ENCODE data around the gene IRF3.
A peak's percentile ranks its signal among the peaks of the same experiment; 100 is the strongest.

The IRF3 gene

GRCh38 chr19:49687150-49687549, 21.5 kb upstream of the IRF3 start:
- Histone ChIP-seq H3K9ac (ENCODE audit: low read depth, low read length) (no peak overlapping the region), H3K27ac (ENCODE audit: low read depth, low read length) (no peak overlapping the region), H3K36me3 (ENCODE audit: control insufficient read depth, insufficient read depth, low read length) (peaks cover 68% of the 10 kb centered on the region), H3K9me3 (ENCODE audit: control insufficient read depth, insufficient read depth, low read length) (no peaks in the 10 kb centered on the region), H3K4me3 (ENCODE audit: low read depth, low read length) (no peak overlapping the region), H3K27me3 (ENCODE audit: control insufficient read depth, insufficient read depth, low read length) (no peaks in the 10 kb centered on the region), H3K4me1 (ENCODE audit: control insufficient read depth, insufficient read depth, low read length) (peaks cover 12% of the 10 kb centered on the region)

GRCh38 chr19:49686503-49687088, 20.9 kb upstream of the IRF3 start:
- H3K9ac ChIP-seq (ENCODE audit: low read depth, low read length) = no peak overlapping the region
- H3K9me3 ChIP-seq (ENCODE audit: control insufficient read depth, insufficient read depth, low read length) = no peaks in the 10 kb centered on the region
- H3K4me3 ChIP-seq (ENCODE audit: low read depth, low read length) = no peak overlapping the region
- peaks cover 10% of the 10 kb centered on the region for H3K4me1 ChIP-seq (ENCODE audit: control insufficient read depth, insufficient read depth, low read length)
- no peaks in the 10 kb centered on the region for H3K27me3 ChIP-seq (ENCODE audit: control insufficient read depth, insufficient read depth, low read length)
- peaks cover 74% of the 10 kb centered on the region for H3K36me3 ChIP-seq (ENCODE audit: control insufficient read depth, insufficient read depth, low read length)
- H3K27ac ChIP-seq (ENCODE audit: low read depth, low read length) = no peak overlapping the region

GRCh38 chr19:49685845-49686332, 20.2 kb upstream of the IRF3 start:
- H3K4me1 ChIP-seq (ENCODE audit: control insufficient read depth, insufficient read depth, low read length) = peaks cover 7% of the 10 kb centered on the region
- H3K9me3 ChIP-seq (ENCODE audit: control insufficient read depth, insufficient read depth, low read length) = no peaks in the 10 kb centered on the region
- peaks cover 81% of the 10 kb centered on the region for H3K36me3 ChIP-seq (ENCODE audit: control insufficient read depth, insufficient read depth, low read length)
- H3K27me3 ChIP-seq (ENCODE audit: control insufficient read depth, insufficient read depth, low read length) = no peaks in the 10 kb centered on the region
- H3K4me3 ChIP-seq (ENCODE audit: low read depth, low read length) = no peak overlapping the region
- H3K27ac ChIP-seq (ENCODE audit: low read depth, low read length) = no peak overlapping the region
- no peak overlapping the region for H3K9ac ChIP-seq (ENCODE audit: low read depth, low read length)

GRCh38 chr19:49684983-49685553, 19.4 kb upstream of the IRF3 start:
- H3K27me3 ChIP-seq (ENCODE audit: control insufficient read depth, insufficient read depth, low read length) = no peaks in the 10 kb centered on the region
- no peak overlapping the region for H3K9ac ChIP-seq (ENCODE audit: low read depth, low read length)
- no peak overlapping the region for H3K27ac ChIP-seq (ENCODE audit: low read depth, low read length)
- H3K4me3 ChIP-seq (ENCODE audit: low read depth, low read length) = no peak overlapping the region
- peaks cover 86% of the 10 kb centered on the region for H3K36me3 ChIP-seq (ENCODE audit: control insufficient read depth, insufficient read depth, low read length)
- H3K4me1 ChIP-seq (ENCODE audit: control insufficient read depth, insufficient read depth, low read length) = peaks cover 7% of the 10 kb centered on the region
- H3K9me3 ChIP-seq (ENCODE audit: control insufficient read depth, insufficient read depth, low read length) = no peaks in the 10 kb centered on the region

- H3K4me3 ChIP-seq (ENCODE audit: low read depth, low read length) = no peak overlapping the region
- H3K27me3 ChIP-seq (ENCODE audit: control insufficient read depth, insufficient read depth, low read length) = no peaks in the 10 kb centered on the region
- no peak overlapping the region for H3K9ac ChIP-seq (ENCODE audit: low read depth, low read length)
- no peaks in the 10 kb centered on the region for H3K9me3 ChIP-seq (ENCODE audit: control insufficient read depth, insufficient read depth, low read length)
- H3K36me3 ChIP-seq (ENCODE audit: control insufficient read depth, insufficient read depth, low read length) = peaks cover 86% of the 10 kb centered on the region
- peaks cover 10% of the 10 kb centered on the region for H3K4me1 ChIP-seq (ENCODE audit: control insufficient read depth, insufficient read depth, low read length)
- H3K27ac ChIP-seq (ENCODE audit: low read depth, low read length) = no peak overlapping the region
These were observed 18.8 kb upstream of the IRF3 start for GRCh38 chr19:49684251-49684982.

DNA sequence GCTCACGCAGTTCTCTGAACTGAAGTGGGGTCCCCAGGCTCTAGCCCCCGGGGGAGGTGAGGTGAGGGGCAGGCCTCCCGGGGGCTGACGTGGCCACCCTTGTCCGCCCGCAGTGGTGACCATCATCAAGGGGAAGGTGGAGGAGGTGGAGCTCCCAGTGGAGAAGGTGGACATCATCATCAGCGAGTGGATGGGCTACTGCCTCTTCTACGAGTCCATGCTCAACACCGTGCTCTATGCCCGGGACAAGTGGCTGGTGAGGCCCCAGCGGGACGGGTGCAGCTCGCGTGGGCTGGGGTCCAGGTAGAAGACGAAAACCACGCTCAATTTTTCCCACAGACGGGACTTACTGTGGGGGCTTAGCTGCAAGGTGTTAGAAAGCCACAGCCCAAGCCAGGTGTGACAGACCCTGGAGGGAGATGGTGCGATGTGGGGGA, 18.2 kb upstream of the IRF3 start:
- peaks cover 14% of the 10 kb centered on the region for H3K4me1 ChIP-seq (ENCODE audit: control insufficient read depth, insufficient read depth, low read length)
- peaks cover 81% of the 10 kb centered on the region for H3K36me3 ChIP-seq (ENCODE audit: control insufficient read depth, insufficient read depth, low read length)
- no peak overlapping the region for H3K27ac ChIP-seq (ENCODE audit: low read depth, low read length)
- no peaks in the 10 kb centered on the region for H3K9me3 ChIP-seq (ENCODE audit: control insufficient read depth, insufficient read depth, low read length)
- H3K27me3 ChIP-seq (ENCODE audit: control insufficient read depth, insufficient read depth, low read length) = no peaks in the 10 kb centered on the region
- H3K9ac ChIP-seq (ENCODE audit: low read depth, low read length) = no peak overlapping the region
- H3K4me3 ChIP-seq (ENCODE audit: low read depth, low read length) = no peak overlapping the region

DNA sequence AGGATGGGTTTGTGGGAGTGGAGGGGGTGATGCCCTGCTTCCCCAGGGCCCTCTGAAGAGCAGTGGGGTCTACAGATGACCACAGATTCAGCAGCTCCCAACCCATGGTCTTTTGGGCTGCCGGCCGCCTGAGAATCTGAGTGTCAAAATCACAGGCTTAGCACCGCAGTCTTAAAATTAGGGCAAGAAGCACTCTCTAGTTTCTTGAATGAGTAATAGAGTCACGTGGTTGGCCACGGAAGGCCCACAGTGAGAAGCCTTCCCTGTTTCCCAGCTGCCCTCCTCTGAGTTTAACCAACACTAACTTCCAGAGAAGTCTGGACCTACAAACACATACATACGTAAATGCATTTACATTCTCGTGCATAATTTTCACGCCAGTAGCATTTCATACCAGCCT, 16.6 kb upstream of the IRF3 start:
- peaks cover 67% of the 10 kb centered on the region for H3K36me3 ChIP-seq (ENCODE audit: control insufficient read depth, insufficient read depth, low read length)
- no peaks in the 10 kb centered on the region for H3K27me3 ChIP-seq (ENCODE audit: control insufficient read depth, insufficient read depth, low read length)
- peaks cover 13% of the 10 kb centered on the region for H3K4me1 ChIP-seq (ENCODE audit: control insufficient read depth, insufficient read depth, low read length)
- H3K9ac ChIP-seq (ENCODE audit: low read depth, low read length) = no peak overlapping the region
- no peak overlapping the region for H3K4me3 ChIP-seq (ENCODE audit: low read depth, low read length)
- no peaks in the 10 kb centered on the region for H3K9me3 ChIP-seq (ENCODE audit: control insufficient read depth, insufficient read depth, low read length)
- no peak overlapping the region for H3K27ac ChIP-seq (ENCODE audit: low read depth, low read length)

GRCh38 chr19:49681830-49682229, 16.2 kb upstream of the IRF3 start:
- peaks cover 63% of the 10 kb centered on the region for H3K36me3 ChIP-seq (ENCODE audit: control insufficient read depth, insufficient read depth, low read length)
- no peak overlapping the region for H3K4me3 ChIP-seq (ENCODE audit: low read depth, low read length)
- H3K4me1 ChIP-seq (ENCODE audit: control insufficient read depth, insufficient read depth, low read length) = peaks cover 13% of the 10 kb centered on the region
- no peak overlapping the region for H3K27ac ChIP-seq (ENCODE audit: low read depth, low read length)
- no peak overlapping the region for H3K9ac ChIP-seq (ENCODE audit: low read depth, low read length)
- H3K9me3 ChIP-seq (ENCODE audit: control insufficient read depth, insufficient read depth, low read length) = no peaks in the 10 kb centered on the region
- no peaks in the 10 kb centered on the region for H3K27me3 ChIP-seq (ENCODE audit: control insufficient read depth, insufficient read depth, low read length)

DNA sequence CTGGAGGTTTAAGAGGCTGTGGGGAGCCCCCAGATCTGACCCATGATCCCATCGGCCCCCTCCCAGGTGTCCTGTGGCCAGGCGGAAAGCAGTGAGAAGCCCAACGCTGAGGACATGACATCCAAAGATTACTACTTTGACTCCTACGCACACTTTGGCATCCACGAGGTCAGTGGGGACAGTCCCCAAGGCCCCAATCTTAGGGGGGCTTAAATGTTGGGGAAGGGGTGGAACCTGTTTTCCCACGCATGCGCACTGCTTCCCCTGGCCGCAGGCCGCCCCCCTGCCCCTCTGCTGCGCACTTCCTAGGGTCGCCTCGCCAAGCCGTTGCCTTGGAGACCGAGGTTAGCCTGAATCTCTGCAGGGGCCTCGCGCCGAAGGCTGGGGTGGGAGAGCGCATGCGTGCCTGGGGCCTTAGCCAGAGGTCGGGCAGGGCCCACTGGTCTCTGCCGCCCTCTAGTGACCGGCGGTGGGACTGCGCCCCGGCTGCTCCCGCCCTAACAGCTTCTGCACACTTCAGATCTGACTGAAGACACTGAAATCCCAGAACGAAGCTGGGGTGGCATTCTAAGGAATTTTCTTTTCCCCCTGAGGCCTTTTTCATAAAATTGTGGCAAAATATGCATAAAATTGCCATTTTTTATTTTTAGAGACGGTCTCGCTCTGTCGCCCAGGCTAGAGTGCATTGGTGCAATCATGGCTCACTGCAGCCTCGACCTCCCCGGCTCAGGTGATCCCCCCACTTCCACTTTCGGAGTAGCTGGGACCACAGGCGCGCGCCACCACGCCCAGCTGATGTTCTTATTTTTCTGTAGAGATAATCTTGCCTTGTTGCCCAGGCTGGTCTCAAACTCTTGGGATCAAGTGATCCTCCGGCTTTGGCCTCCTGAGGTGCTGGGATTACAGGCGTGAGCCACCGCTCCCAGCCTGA, 15.0 kb upstream of the IRF3 start:
- peaks cover 13% of the 10 kb centered on the region for H3K4me1 ChIP-seq (ENCODE audit: control insufficient read depth, insufficient read depth, low read length)
- peak overlapping the region; percentile 45 for H3K4me3 ChIP-seq (ENCODE audit: low read depth, low read length)
- no peaks in the 10 kb centered on the region for H3K9me3 ChIP-seq (ENCODE audit: control insufficient read depth, insufficient read depth, low read length)
- no peak overlapping the region for H3K9ac ChIP-seq (ENCODE audit: low read depth, low read length)
- H3K27me3 ChIP-seq (ENCODE audit: control insufficient read depth, insufficient read depth, low read length) = no peaks in the 10 kb centered on the region
- H3K27ac ChIP-seq (ENCODE audit: low read depth, low read length) = peak overlapping the region; percentile 70
- H3K36me3 ChIP-seq (ENCODE audit: control insufficient read depth, insufficient read depth, low read length) = peaks cover 53% of the 10 kb centered on the region

- Histone ChIP-seq H3K36me3 (ENCODE audit: control insufficient read depth, insufficient read depth, low read length) (peaks cover 45% of the 10 kb centered on the region), H3K9ac (ENCODE audit: low read depth, low read length) (no peak overlapping the region), H3K4me3 (ENCODE audit: low read depth, low read length) (peak overlapping the region; percentile 45), H3K4me1 (ENCODE audit: control insufficient read depth, insufficient read depth, low read length) (peaks cover 13% of the 10 kb centered on the region), H3K27ac (ENCODE audit: low read depth, low read length) (peak overlapping the region; percentile 70), H3K27me3 (ENCODE audit: control insufficient read depth, insufficient read depth, low read length) (no peaks in the 10 kb centered on the region), H3K9me3 (ENCODE audit: control insufficient read depth, insufficient read depth, low read length) (no peaks in the 10 kb centered on the region)
These were observed 14.2 kb upstream of the IRF3 start for GRCh38 chr19:49679771-49680413.

All from HUES48 (cell line).